ENCODE results near the gene DMRTB1. TPM values are rescaled to one million over a fixed set of nuclear protein-coding genes. Genes with fewer than 3 reads are reported as not detected.

The DMRTB1 gene
- total RNA-seq, 1 experiment from 2014 or later, result not detected

DNA sequence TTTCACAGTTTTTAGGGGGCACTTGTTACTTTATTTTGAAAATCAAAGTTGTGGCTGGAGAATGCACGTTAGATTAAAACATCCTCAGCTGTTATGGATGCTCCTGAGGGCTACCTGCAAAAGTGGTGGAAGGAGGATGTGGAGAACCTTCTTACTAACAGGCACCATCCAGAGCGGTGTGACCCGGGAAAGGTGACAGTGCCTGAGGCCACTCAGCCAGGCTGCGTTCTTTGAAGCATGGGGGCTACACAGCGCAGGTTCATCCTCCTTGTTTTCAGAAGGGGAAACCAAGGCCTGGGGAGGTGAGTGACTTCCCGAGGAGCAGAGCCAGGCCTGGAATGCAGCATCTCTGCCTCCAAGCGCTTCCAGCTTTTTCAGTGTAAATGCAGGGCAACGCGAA lies 24.0 kb downstream of the DMRTB1 start:
- BruUV-seq (replicated peaks), result no TSS peak
- H3K27me3 ChIP-seq (ENCODE audit: control insufficient read depth, insufficient read depth, low read length), result peaks cover 3% of the 10 kb centered on the region; the same call in 1 of the 2 replicates
- DNase-seq (ENCODE audit: low read depth, low spot score) (no peak), ATAC-seq (no peak)
- intact Hi-C loops (cut with micrococcal nuclease; ENCODE audit: unreplicated experiment) (no loop called here), in situ Hi-C loops (cut with HindIII; ENCODE audit: low pct_unique_long_range_greater_than_20kb, low sequenced_read_pairs) (no loop called here)
- H3K36me3 ChIP-seq (ENCODE audit: control insufficient read depth, insufficient read depth, low read length), result no peaks in the 10 kb centered on the region
- H3K4me3 ChIP-seq (ENCODE audit: low read depth in 2 of 2, low read length in 2 of 2), result no peak overlapping the region
- CTCF ChIA-PET, result no interaction called here
- TF ChIP-seq, protein P1, sequence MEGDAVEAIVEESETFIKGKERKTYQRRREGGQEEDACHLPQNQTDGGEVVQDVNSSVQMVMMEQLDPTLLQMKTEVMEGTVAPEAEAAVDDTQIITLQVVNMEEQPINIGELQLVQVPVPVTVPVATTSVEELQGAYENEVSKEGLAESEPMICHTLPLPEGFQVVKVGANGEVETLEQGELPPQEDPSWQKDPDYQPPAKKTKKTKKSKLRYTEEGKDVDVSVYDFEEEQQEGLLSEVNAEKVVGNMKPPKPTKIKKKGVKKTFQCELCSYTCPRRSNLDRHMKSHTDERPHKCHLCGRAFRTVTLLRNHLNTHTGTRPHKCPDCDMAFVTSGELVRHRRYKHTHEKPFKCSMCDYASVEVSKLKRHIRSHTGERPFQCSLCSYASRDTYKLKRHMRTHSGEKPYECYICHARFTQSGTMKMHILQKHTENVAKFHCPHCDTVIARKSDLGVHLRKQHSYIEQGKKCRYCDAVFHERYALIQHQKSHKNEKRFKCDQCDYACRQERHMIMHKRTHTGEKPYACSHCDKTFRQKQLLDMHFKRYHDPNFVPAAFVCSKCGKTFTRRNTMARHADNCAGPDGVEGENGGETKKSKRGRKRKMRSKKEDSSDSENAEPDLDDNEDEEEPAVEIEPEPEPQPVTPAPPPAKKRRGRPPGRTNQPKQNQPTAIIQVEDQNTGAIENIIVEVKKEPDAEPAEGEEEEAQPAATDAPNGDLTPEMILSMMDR (IDR thresholded peaks at IDR 0.05), result no peak
- TF ChIP-seq, protein P2, sequence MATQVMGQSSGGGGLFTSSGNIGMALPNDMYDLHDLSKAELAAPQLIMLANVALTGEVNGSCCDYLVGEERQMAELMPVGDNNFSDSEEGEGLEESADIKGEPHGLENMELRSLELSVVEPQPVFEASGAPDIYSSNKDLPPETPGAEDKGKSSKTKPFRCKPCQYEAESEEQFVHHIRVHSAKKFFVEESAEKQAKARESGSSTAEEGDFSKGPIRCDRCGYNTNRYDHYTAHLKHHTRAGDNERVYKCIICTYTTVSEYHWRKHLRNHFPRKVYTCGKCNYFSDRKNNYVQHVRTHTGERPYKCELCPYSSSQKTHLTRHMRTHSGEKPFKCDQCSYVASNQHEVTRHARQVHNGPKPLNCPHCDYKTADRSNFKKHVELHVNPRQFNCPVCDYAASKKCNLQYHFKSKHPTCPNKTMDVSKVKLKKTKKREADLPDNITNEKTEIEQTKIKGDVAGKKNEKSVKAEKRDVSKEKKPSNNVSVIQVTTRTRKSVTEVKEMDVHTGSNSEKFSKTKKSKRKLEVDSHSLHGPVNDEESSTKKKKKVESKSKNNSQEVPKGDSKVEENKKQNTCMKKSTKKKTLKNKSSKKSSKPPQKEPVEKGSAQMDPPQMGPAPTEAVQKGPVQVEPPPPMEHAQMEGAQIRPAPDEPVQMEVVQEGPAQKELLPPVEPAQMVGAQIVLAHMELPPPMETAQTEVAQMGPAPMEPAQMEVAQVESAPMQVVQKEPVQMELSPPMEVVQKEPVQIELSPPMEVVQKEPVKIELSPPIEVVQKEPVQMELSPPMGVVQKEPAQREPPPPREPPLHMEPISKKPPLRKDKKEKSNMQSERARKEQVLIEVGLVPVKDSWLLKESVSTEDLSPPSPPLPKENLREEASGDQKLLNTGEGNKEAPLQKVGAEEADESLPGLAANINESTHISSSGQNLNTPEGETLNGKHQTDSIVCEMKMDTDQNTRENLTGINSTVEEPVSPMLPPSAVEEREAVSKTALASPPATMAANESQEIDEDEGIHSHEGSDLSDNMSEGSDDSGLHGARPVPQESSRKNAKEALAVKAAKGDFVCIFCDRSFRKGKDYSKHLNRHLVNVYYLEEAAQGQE (IDR thresholded peaks at IDR 0.05; ENCODE audit: insufficient read depth in 1 of 2, low read depth in 2 of 2, low read length in 1 of 2), result no peak
- TF ChIP-seq SIN3A (IDR thresholded peaks at IDR 0.05; ENCODE audit: borderline replicate concordance, insufficient read depth, low read depth, low read length), result no peak
- TF ChIP-seq TCF7L2 (IDR thresholded peaks at IDR 0.05; ENCODE audit: low read depth, low read length), result no peak
- TF ChIP-seq POLR2AphosphoS5 (IDR thresholded peaks at IDR 0.05; ENCODE audit: low read depth, low read length), result no peak
- no peaks in the 10 kb centered on the region for H3K4me1 ChIP-seq (ENCODE audit: control insufficient read depth, insufficient read depth, low read length)
- H3K9me3 ChIP-seq (ENCODE audit: control insufficient read depth, insufficient read depth, low read depth, low read length), result no peaks in the 10 kb centered on the region
- POLR2A ChIA-PET, result no interaction called here
- H3K27ac ChIP-seq (ENCODE audit: low read length), result no peak overlapping the region

DNA sequence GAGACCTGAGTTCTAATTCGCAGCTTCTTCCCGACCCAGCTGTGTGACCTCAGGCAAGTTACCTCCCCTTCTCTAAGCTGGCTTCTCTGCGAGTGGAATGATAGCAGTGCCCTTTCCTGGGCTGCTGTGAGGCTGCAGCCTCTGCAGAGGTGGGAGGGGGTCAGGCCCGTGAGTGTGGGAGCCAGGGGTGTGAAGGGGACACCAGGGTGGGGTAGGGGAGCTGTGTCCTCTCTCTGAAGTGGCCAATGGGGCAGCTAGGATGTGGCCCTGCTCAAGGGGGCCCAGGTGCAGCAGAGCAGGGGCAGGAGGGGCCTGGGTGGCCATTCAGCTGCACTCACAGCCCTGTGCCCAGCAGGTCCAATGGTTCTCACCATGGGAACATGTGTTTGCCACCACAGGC lies 24.5 kb downstream of the DMRTB1 start:
- in situ Hi-C loops (cut with HindIII; ENCODE audit: low pct_unique_long_range_greater_than_20kb, low sequenced_read_pairs) (no loop called here), intact Hi-C loops (cut with micrococcal nuclease; ENCODE audit: unreplicated experiment) (no loop called here)
- CTCF ChIA-PET, result no interaction called here
- DNase-seq (ENCODE audit: low read depth, low spot score), result no peak
- Histone ChIP-seq H3K4me1 (ENCODE audit: control insufficient read depth, insufficient read depth, low read length) (no peaks in the 10 kb centered on the region), H3K27ac (ENCODE audit: low read length) (no peak overlapping the region), H3K9me3 (ENCODE audit: control insufficient read depth, insufficient read depth, low read depth, low read length) (no peaks in the 10 kb centered on the region), H3K27me3 (ENCODE audit: control insufficient read depth, insufficient read depth, low read length) (peaks cover 3% of the 10 kb centered on the region; the same call in 1 of the 2 replicates), H3K4me3 (ENCODE audit: low read depth in 2 of 2, low read length in 2 of 2) (no peak overlapping the region), H3K36me3 (ENCODE audit: control insufficient read depth, insufficient read depth, low read length) (no peaks in the 10 kb centered on the region)
- TF ChIP-seq, protein P1 (IDR thresholded peaks at IDR 0.05), result no peak
- TF ChIP-seq SIN3A (IDR thresholded peaks at IDR 0.05; ENCODE audit: borderline replicate concordance, insufficient read depth, low read depth, low read length) (no peak), TCF7L2 (IDR thresholded peaks at IDR 0.05; ENCODE audit: low read depth, low read length) (no peak), POLR2AphosphoS5 (IDR thresholded peaks at IDR 0.05; ENCODE audit: low read depth, low read length) (no peak)
- TF ChIP-seq, protein P2 (IDR thresholded peaks at IDR 0.05; ENCODE audit: insufficient read depth in 1 of 2, low read depth in 2 of 2, low read length in 1 of 2), result no peak
- ATAC-seq, result no peak
- BruUV-seq (replicated peaks), result no TSS peak
- POLR2A ChIA-PET, result no interaction called here
